Breast epithelium (tissue), 3 donors: ENCODE results near the gene RNASE4.

Experiments
- POLR2AphosphoS5 ChIP-seq, 3 donors: sonication (generic); formaldehyde crosslinking; IDR thresholded peaks; one replicate each; pipeline ENCODE4 v1.6.1; 2017; ENCODE audit warnings: antibody characterized with exemption in 3 of 3
- TF ChIP-seq, protein P1 (sequence below), 3 donors: fragments of 450-650 bp; IDR thresholded peaks; one replicate each; pipeline ENCODE4 v1.5.1; 2016 to 2017; ENCODE audit warnings: antibody characterized with exemption in 3 of 3, mild to moderate bottlenecking in 3 of 3, moderate library complexity in 3 of 3

DNA sequence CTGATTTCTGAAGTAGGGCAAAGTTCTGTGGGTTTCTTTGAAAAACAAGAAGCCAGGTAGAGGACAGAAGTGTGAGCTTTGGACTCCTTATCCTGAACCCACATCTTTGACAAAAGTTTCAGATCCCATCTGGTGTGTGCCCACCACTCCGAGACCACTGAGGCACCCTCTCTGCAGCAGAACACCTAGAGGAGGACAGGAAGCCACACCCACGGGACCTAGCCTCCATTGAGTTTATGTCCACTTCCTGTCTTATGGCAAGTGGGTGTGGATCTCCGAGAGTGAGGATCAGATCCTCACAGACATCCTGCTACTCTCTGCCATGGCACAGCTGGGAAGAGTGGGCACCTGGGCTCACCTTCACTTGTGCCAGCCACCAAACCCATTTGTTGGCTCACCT, 26.1 kb upstream of the RNASE4 start:
- TF ChIP-seq, protein P1, sequence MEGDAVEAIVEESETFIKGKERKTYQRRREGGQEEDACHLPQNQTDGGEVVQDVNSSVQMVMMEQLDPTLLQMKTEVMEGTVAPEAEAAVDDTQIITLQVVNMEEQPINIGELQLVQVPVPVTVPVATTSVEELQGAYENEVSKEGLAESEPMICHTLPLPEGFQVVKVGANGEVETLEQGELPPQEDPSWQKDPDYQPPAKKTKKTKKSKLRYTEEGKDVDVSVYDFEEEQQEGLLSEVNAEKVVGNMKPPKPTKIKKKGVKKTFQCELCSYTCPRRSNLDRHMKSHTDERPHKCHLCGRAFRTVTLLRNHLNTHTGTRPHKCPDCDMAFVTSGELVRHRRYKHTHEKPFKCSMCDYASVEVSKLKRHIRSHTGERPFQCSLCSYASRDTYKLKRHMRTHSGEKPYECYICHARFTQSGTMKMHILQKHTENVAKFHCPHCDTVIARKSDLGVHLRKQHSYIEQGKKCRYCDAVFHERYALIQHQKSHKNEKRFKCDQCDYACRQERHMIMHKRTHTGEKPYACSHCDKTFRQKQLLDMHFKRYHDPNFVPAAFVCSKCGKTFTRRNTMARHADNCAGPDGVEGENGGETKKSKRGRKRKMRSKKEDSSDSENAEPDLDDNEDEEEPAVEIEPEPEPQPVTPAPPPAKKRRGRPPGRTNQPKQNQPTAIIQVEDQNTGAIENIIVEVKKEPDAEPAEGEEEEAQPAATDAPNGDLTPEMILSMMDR (IDR thresholded peaks at IDR 0.05), result no peak
- no peak for TF ChIP-seq POLR2AphosphoS5 (IDR thresholded peaks at IDR 0.05)
